ENCODE results near the gene OSTM1. TPM values are rescaled to one million over a fixed set of nuclear protein-coding genes. Genes with fewer than 3 reads are reported as not detected.

The OSTM1 gene, protein sequence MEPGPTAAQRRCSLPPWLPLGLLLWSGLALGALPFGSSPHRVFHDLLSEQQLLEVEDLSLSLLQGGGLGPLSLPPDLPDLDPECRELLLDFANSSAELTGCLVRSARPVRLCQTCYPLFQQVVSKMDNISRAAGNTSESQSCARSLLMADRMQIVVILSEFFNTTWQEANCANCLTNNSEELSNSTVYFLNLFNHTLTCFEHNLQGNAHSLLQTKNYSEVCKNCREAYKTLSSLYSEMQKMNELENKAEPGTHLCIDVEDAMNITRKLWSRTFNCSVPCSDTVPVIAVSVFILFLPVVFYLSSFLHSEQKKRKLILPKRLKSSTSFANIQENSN
- 13.9 and 20.5 TPM in 2 replicates for total RNA-seq (2016; rRNA removed; fragmentation: Illumina TruSeq; extraction: Trizol)
- 0.97 and 4.0 TPM in 2 replicates for total RNA-seq (2016; cell fraction: cytosol; rRNA removed; fragmentation: Illumina TruSeq; extraction: Trizol; ENCODE audit: low read depth)
- 14.7 and 22.2 TPM in 2 replicates for total RNA-seq (2016; cell fraction: insoluble cytoplasmic fraction; rRNA removed; fragmentation: Illumina TruSeq; extraction: Trizol)
- total RNA-seq (2016; cell fraction: membrane; rRNA removed; fragmentation: Illumina TruSeq; extraction: Trizol) = 5.2 and 6.1 TPM in 2 replicates
- 15.8 and 22.0 TPM in 2 replicates for total RNA-seq (2016; cell fraction: nucleus; rRNA removed; fragmentation: Illumina TruSeq; extraction: Trizol)
- polyA plus RNA-seq (2011; rRNA removed) = 8.7 and 9.9 TPM in 2 replicates
- 5.7 and 6.0 TPM in 2 replicates for polyA plus RNA-seq (2011; cell fraction: cytosol; rRNA removed)
- polyA plus RNA-seq (2011; cell fraction: nucleus; rRNA removed) = 6.8 and 7.5 TPM in 2 replicates
- 10.4 and 15.8 TPM in 2 replicates for polyA plus RNA-seq (2012)
- 0.83 and 0.85 TPM in 2 replicates for polyA plus RNA-seq (2016; cell fraction: cytosol; fragmentation: Illumina TruSeq; extraction: Trizol; ENCODE audit: low read depth)
- polyA plus RNA-seq (2016; cell fraction: insoluble cytoplasmic fraction; fragmentation: Illumina TruSeq; extraction: Trizol; ENCODE audit: low read depth) = 9.8 and 11.2 TPM in 2 replicates
- polyA plus RNA-seq (2016; cell fraction: membrane; fragmentation: Illumina TruSeq; extraction: Trizol; ENCODE audit: low read depth) = 2.2 and 3.4 TPM in 2 replicates
- 21.3 and 27.0 TPM in 2 replicates for polyA plus RNA-seq (2016; cell fraction: nucleus; fragmentation: Illumina TruSeq; extraction: Trizol; ENCODE audit: insufficient read depth, low read depth)
- polyA minus RNA-seq (2011; rRNA and poly(A)+ RNA removed; ENCODE audit: low replicate concordance) = 21.8 and 34.2 TPM in 2 replicates
- polyA minus RNA-seq (2011; cell fraction: cytosol; rRNA and poly(A)+ RNA removed) = 17.3 and 21.2 TPM in 2 replicates
- 10.9 and 13.3 TPM in 2 replicates for polyA minus RNA-seq (2011; cell fraction: nucleus; rRNA and poly(A)+ RNA removed)
- Bru-seq, nascent RNA = percentile 58 among the genes with signal in this experiment
- BruChase-seq, experiment 1, labeled RNA remaining after a 6-hour chase = percentile 70 among the genes with signal in this experiment
- BruChase-seq, experiment 2, labeled RNA remaining after a 2-hour chase = percentile 59 among the genes with signal in this experiment
- long read RNA-seq, experiment 1, full-length matches to known transcripts = 15 of 22 reads
- long read RNA-seq, experiment 1, partial matches to known transcripts = 2 of 22 reads
- long read RNA-seq, experiment 1, other reads (novel, unspliced or antisense) = 5 of 22 reads
- long read RNA-seq, experiment 2, partial matches to known transcripts = 0 of 30 reads
- long read RNA-seq, experiment 2, other reads (novel, unspliced or antisense) = 30 of 30 reads

DNA sequence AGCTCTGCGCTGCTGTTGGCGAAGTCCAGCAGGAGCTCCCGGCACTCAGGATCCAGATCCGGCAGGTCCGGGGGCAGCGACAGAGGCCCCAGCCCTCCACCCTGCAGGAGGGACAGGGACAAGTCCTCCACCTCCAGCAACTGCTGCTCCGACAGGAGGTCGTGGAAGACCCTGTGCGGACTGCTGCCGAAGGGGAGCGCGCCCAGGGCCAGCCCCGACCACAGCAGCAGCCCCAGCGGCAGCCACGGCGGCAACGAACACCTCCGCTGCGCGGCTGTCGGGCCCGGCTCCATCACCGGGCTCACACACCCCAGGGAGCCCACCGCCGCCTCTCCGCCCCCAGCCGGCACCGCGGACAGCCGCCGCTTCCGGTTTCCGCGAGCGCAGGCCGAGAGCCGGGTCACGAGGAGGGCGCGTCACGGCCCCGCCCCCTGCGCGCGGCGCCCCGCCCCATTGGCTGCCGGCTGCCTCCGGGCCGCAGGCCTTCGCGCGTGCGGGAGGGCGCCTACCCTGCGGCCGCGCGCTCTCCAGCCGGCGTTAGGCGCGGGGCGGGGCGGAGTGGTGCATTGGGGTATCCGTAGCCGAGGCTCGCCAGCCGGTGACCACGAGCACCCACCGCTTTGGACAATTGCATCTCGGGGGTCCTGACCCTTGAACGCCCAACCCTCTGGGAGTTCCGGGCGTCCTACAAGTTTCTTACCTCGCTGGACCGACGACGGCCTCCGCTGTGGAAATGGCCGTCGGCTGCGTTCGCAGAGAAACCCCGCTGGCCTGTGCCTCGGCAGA, at the start of gene OSTM1:
TSS of gene OSTM1 (minus strand) at position 383 of the 786 bp plus-strand sequence. CDS start at position 293, 90 bp downstream.
- Histone ChIP-seq H2AFZ (ENCODE audit: low read length) (peak within 1 kb of the TSS; percentile 80), H4K20me1 (ENCODE audit: insufficient read depth, low read length) (no peaks in the 10 kb centered on the region), H3K79me2 (ENCODE audit: insufficient read depth, low read length) (peaks cover 3% of the 10 kb centered on the region), H3K27me3 (ENCODE audit: control insufficient read depth in 1 of 2, insufficient read depth in 2 of 2, low read length in 2 of 2) (peaks cover 0 to 4% of the 10 kb centered on the region in 2 experiments; a peak in 2 of 5 replicates), H3K36me3 (replicated peaks in 1 of 2; ENCODE audit: control insufficient read depth in 1 of 2, insufficient read depth in 2 of 2, low read length in 2 of 2) (no peaks in the 10 kb centered on the region), H3K9ac (ENCODE audit: insufficient read depth, low read depth, low read length) (peak within 1 kb of the TSS; percentile 88), H3K4me2 (ENCODE audit: low read depth, low read length) (peak within 1 kb of the TSS; percentile 93), H3K9me3 (ENCODE audit: low read length) (no peaks in the 10 kb centered on the region), H3K4me3 (replicated peaks in 1 of 3; ENCODE audit: insufficient read depth in 1 of 3, low read depth in 2 of 3, low read length in 3 of 3) (peak within 1 kb of the TSS; percentile 93 to 99 (median 97)), H3K4me1 (ENCODE audit: insufficient read depth, low read length) (peaks cover 28% of the 10 kb centered on the region), H3K27ac (ENCODE audit: extremely low read length, insufficient read depth, low read length) (peak within 1 kb of the TSS; percentile 58)
- ATAC-seq (peak; percentile 98), FAIRE-seq (no peak), DNase-seq (ENCODE audit: low spot score) (peak; percentile 77)
- ChIA-PET CTCF (ENCODE audit: low intra/inter-chr PET ratio, low total read pairs) (no interaction called here), POLR2A (no interaction called here)
- TSS peak; percentile 90 for BruUV-seq (replicated peaks)
- in situ Hi-C loops (cut with HindIII; ENCODE audit: extremely low pct_ligation_motif_present, low pct_unique_long_range_greater_than_20kb) (no loop called here), intact Hi-C loops (cut with micrococcal nuclease; ENCODE audit: unreplicated experiment) (loop anchor here (1.0 kb wide), 1 partner anchor 116 kb away; the partner anchor contains the start of gene SEC63)
- no CpG with 5 or more reads among the region's 86 CpGs for WGBS (ENCODE audit: low lambda C conversion rate)
- TF ChIP-seq ZNF510 (CRISPR knock-in tag; IDR thresholded peaks at IDR 0.05; ENCODE audit: low read depth) (peak; percentile 81), ZSCAN21 (CRISPR knock-in tag; IDR thresholded peaks at IDR 0.05; ENCODE audit: borderline replicate concordance) (peak; percentile 93), ZBTB1 (CRISPR knock-in tag; IDR thresholded peaks at IDR 0.05; ENCODE audit: borderline replicate concordance) (no peak), RNF2 (conservative IDR thresholded peaks at IDR 0.05; ENCODE audit: low read depth) (peak; percentile 100), SOX13 (IDR thresholded peaks at IDR 0.05) (no peak), SOX13 (CRISPR knock-in tag; conservative IDR thresholded peaks at IDR 0.05 in 1 of 2, IDR thresholded peaks at IDR 0.05 in 1 of 2) (no peak), MTA1 (CRISPR knock-in tag; IDR thresholded peaks at IDR 0.05; ENCODE audit: borderline replicate concordance) (no peak)
- TF ChIP-seq, protein P1, sequence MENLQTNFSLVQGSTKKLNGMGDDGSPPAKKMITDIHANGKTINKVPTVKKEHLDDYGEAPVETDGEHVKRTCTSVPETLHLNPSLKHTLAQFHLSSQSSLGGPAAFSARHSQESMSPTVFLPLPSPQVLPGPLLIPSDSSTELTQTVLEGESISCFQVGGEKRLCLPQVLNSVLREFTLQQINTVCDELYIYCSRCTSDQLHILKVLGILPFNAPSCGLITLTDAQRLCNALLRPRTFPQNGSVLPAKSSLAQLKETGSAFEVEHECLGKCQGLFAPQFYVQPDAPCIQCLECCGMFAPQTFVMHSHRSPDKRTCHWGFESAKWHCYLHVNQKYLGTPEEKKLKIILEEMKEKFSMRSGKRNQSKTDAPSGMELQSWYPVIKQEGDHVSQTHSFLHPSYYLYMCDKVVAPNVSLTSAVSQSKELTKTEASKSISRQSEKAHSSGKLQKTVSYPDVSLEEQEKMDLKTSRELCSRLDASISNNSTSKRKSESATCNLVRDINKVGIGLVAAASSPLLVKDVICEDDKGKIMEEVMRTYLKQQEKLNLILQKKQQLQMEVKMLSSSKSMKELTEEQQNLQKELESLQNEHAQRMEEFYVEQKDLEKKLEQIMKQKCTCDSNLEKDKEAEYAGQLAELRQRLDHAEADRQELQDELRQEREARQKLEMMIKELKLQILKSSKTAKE (CRISPR knock-in tag; IDR thresholded peaks at IDR 0.05; ENCODE audit: borderline replicate concordance) = no peak; the same call in 1 of the 2 replicates
- TF ChIP-seq, protein P2, sequence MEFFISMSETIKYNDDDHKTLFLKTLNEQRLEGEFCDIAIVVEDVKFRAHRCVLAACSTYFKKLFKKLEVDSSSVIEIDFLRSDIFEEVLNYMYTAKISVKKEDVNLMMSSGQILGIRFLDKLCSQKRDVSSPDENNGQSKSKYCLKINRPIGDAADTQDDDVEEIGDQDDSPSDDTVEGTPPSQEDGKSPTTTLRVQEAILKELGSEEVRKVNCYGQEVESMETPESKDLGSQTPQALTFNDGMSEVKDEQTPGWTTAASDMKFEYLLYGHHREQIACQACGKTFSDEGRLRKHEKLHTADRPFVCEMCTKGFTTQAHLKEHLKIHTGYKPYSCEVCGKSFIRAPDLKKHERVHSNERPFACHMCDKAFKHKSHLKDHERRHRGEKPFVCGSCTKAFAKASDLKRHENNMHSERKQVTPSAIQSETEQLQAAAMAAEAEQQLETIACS (CRISPR knock-in tag; IDR thresholded peaks at IDR 0.05) = peak; percentile 85
